Measurements from ENCODE around the gene SYTL4. TPM values are rescaled to one million over a fixed set of nuclear protein-coding genes. Genes with fewer than 3 reads are reported as not detected.
"Not testable (repeated sequence)": the region's sequence is repeated elsewhere in the genome, so short reads cannot be mapped to it uniquely, and the experiment has no call there.

SYTL4 gene
- total RNA-seq, 1 experiment from 2014 or later, result 1.9 TPM

DNA sequence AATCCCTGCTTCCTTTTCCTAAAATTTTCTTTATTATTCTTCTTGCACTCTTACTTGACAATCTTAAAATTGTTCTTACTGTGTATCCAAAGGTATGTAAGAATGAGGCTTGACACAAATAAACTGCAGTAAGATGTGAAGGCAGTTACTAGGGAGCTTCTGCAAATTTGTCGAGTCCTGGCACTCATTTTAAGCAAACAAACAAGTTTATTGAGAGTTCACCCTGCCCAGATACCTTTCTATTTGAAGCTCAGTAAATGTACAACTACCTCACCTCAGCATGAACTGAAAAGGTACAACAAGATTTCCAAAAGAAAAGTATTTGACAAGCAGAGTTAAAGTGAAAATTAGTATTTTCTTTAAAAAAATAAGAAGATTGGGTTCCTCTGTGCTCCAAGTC is 13.3 kb upstream of the SYTL4 start:
- ChIA-PET CTCF (interaction anchor here (1.5 kb wide), 1 partner anchor 24 kb away, joined by 5 read pairs; no protein-coding TSS in a partner anchor), POLR2A (no interaction called here)
- DNase-seq (ENCODE audit: unreplicated experiment), result no peak
- no peak overlapping the region for H3K4me3 Mint-ChIP-seq (ENCODE audit: unreplicated experiment)
- H3K4me1 Mint-ChIP-seq (ENCODE audit: insufficient read depth, unreplicated experiment), result peaks cover 7% of the 10 kb centered on the region
- no peaks in the 10 kb centered on the region for H3K9me3 Mint-ChIP-seq (ENCODE audit: unreplicated experiment)
- intact Hi-C loops (cut with micrococcal nuclease), result no loop called here
- BruUV-seq (replicated peaks), result no TSS peak
- no peaks in the 10 kb centered on the region for H3K36me3 Mint-ChIP-seq (ENCODE audit: insufficient read depth, unreplicated experiment)
- peaks cover 59% of the 10 kb centered on the region for H3K27me3 Mint-ChIP-seq (ENCODE audit: insufficient read depth, unreplicated experiment)
- no peak overlapping the region for H3K27ac Mint-ChIP-seq (ENCODE audit: low read depth, unreplicated experiment)
- TF ChIP-seq, protein P1, sequence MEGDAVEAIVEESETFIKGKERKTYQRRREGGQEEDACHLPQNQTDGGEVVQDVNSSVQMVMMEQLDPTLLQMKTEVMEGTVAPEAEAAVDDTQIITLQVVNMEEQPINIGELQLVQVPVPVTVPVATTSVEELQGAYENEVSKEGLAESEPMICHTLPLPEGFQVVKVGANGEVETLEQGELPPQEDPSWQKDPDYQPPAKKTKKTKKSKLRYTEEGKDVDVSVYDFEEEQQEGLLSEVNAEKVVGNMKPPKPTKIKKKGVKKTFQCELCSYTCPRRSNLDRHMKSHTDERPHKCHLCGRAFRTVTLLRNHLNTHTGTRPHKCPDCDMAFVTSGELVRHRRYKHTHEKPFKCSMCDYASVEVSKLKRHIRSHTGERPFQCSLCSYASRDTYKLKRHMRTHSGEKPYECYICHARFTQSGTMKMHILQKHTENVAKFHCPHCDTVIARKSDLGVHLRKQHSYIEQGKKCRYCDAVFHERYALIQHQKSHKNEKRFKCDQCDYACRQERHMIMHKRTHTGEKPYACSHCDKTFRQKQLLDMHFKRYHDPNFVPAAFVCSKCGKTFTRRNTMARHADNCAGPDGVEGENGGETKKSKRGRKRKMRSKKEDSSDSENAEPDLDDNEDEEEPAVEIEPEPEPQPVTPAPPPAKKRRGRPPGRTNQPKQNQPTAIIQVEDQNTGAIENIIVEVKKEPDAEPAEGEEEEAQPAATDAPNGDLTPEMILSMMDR (IDR thresholded peaks at IDR 0.05; ENCODE audit: unreplicated experiment), result no peak

DNA sequence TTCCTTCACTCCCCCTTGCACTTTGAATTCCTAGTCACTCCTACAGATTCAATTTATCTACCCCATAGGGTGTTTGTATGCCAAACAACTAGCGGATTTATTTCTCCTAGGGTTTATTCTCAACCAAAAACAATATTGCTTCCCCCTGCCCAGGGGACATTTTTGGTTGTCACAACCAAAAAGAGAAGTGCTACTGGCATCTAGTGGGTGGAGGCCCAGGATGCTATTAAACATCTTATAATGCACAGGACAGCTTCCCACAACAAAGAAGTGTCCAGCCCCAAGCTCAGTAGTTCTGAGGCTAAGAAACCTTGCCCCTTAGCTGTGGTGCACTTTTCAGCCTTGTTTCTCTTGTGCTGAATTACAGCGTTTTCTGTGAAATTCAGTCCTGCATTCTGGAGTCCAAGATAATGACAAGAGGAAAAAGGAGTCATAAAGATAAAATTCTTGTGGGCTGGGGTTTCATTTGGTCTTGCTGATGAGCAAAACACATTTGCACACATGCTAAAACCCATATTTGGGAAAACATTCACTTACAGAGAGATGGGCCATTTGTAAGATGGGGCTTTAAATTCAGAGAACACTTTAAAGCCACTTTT is 11.2 kb upstream of the SYTL4 start:
- H3K27ac Mint-ChIP-seq (ENCODE audit: low read depth, unreplicated experiment), result no peak overlapping the region

DNA sequence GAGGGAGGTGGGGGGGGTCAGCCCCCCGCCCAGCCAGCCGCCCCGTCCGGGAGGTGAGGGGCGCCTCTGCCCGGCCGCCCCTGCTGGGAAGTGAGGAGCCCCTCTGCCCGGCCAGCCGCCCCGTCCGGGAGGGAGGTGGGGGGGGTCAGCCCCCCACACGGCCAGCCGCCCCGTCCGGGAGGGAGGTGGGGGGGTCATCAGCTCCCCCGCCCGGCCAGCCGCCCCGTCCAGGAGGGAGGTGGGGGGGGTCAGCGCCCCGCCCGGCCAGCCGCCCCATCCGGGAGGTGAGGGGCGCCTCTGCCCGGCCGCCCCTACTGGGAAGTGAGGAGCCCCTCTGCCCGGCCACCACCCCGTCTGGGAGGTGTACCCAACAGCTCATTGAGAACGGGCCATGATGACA is 7.9 kb downstream of the SYTL4 start:
- POLR2A ChIA-PET; H3K9me3 Mint-ChIP-seq (ENCODE audit: unreplicated experiment); DNase-seq (ENCODE audit: unreplicated experiment); H3K27ac Mint-ChIP-seq (ENCODE audit: low read depth, unreplicated experiment); H3K36me3 Mint-ChIP-seq (ENCODE audit: insufficient read depth, unreplicated experiment); BruUV-seq (replicated peaks); intact Hi-C loops (cut with micrococcal nuclease); H3K4me1 Mint-ChIP-seq (ENCODE audit: insufficient read depth, unreplicated experiment); H3K4me3 Mint-ChIP-seq (ENCODE audit: unreplicated experiment); CTCF ChIA-PET: not testable (repeated sequence)
- H3K27me3 Mint-ChIP-seq (ENCODE audit: insufficient read depth, unreplicated experiment), result peaks cover 28% of the 10 kb centered on the region

More for the DNA sequence above, 11.2 kb upstream of the SYTL4 start:
- TF ChIP-seq, protein P1 (IDR thresholded peaks at IDR 0.05; ENCODE audit: unreplicated experiment), result no peak
- ChIA-PET CTCF (interaction anchor here (0.6 kb wide), 2 partner anchors 57 to 106 kb away, joined by 3 read pairs; partner anchors contain the start of gene TSPAN6), POLR2A (no interaction called here)
- H3K9me3 Mint-ChIP-seq (ENCODE audit: unreplicated experiment), result no peaks in the 10 kb centered on the region
- intact Hi-C loops (cut with micrococcal nuclease), result no loop called here
- peaks cover 4% of the 10 kb centered on the region for H3K4me1 Mint-ChIP-seq (ENCODE audit: insufficient read depth, unreplicated experiment)
- no TSS peak for BruUV-seq (replicated peaks)
- DNase-seq (ENCODE audit: unreplicated experiment), result no peak
- H3K4me3 Mint-ChIP-seq (ENCODE audit: unreplicated experiment), result no peak overlapping the region
- no peaks in the 10 kb centered on the region for H3K36me3 Mint-ChIP-seq (ENCODE audit: insufficient read depth, unreplicated experiment)
- H3K27me3 Mint-ChIP-seq (ENCODE audit: insufficient read depth, unreplicated experiment), result peaks cover 58% of the 10 kb centered on the region

DNA sequence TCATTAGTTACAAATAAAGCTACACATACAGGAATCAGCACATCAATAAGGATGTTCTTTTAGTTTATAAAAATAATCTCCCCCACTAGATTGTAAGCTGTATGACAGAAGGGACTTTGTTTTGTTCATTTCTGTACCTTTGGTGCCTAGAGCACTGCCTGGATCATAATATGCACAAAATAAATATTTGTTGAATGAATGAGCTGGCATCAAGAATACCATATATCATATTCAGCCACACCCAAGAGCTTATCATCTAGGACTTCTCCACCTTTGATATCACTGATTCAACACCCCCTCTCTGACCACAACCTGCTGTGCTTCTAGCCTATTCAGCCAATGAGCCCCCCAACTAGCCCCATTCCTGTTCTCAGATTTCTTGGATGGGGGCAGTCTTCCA is 10.6 kb downstream of the SYTL4 start:
- H3K4me1 Mint-ChIP-seq (ENCODE audit: insufficient read depth, unreplicated experiment), result no peaks in the 10 kb centered on the region
- no peak overlapping the region for H3K27ac Mint-ChIP-seq (ENCODE audit: low read depth, unreplicated experiment)
- no peak for DNase-seq (ENCODE audit: unreplicated experiment)
- peaks cover 9% of the 10 kb centered on the region for H3K9me3 Mint-ChIP-seq (ENCODE audit: unreplicated experiment)
- peaks cover 17% of the 10 kb centered on the region for H3K27me3 Mint-ChIP-seq (ENCODE audit: insufficient read depth, unreplicated experiment)
- intact Hi-C loops (cut with micrococcal nuclease), result no loop called here
- POLR2A ChIA-PET, result interaction anchor here (0.7 kb wide), 1 partner anchor 10 kb away, joined by 4 read pairs; no protein-coding TSS in a partner anchor
- no peaks in the 10 kb centered on the region for H3K36me3 Mint-ChIP-seq (ENCODE audit: insufficient read depth, unreplicated experiment)
- CTCF ChIA-PET, result interaction anchor here (0.6 to 1.4 kb wide), 4 partner anchors 8 to 50 kb away, joined by 3 to 4 read pairs (median 3); no protein-coding TSS in a partner anchor
- no TSS peak for BruUV-seq (replicated peaks)
- H3K4me3 Mint-ChIP-seq (ENCODE audit: unreplicated experiment), result no peak overlapping the region
- TF ChIP-seq, protein P1 (IDR thresholded peaks at IDR 0.05; ENCODE audit: unreplicated experiment), result no peak

All from MCF 10A (cell line).